Mesothelial cell of epicardium (in vitro differentiated cells): ENCODE results near the gene FAM120B. TPM values are rescaled to one million over a fixed set of nuclear protein-coding genes. Genes with fewer than 3 reads are reported as not detected.

ENCODE experiments used
- DNase-seq, 2 experiments: peaks; one replicate each; pipeline ENCODE4 v3.0.0; 2021; ENCODE audit warnings: low spot score in 2 of 2; ENCODE audit not compliant: unreplicated experiment in 2 of 2
- H3K27ac Mint-ChIP-seq: 2 replicates; pipeline ENCODE4 v1.8.0; 2021; ENCODE audit warnings: mixed read lengths
- H3K27me3 Mint-ChIP-seq: 2 replicates; pipeline ENCODE4 v1.8.0; 2021; ENCODE audit warnings: low read depth, mixed read lengths
- H3K36me3 Mint-ChIP-seq: 2 replicates; pipeline ENCODE4 v1.8.0; 2021; ENCODE audit warnings: mixed read lengths
- H3K4me1 Mint-ChIP-seq: 2 replicates; pipeline ENCODE4 v1.8.0; 2021; ENCODE audit warnings: mixed read lengths
- H3K4me3 Mint-ChIP-seq: 2 replicates; pipeline ENCODE4 v1.8.0; 2021; ENCODE audit warnings: mild to moderate bottlenecking, moderate library complexity, mixed read lengths
- H3K9me3 Mint-ChIP-seq: 2 replicates; pipeline ENCODE4 v1.8.0; 2021; ENCODE audit warnings: mixed read lengths
- total RNA-seq: library from RNA; stranded (reverse); gene quantifications from 3 replicates; pipeline ENCODE4 v1.2.1, GENCODE V29; 2021
- TF ChIP-seq, protein P1 (sequence below): fragments of 200-600 bp; sonication (generic); IDR thresholded peaks from one replicate; pipeline ENCODE4 v1.5.0; 2021; ENCODE audit warnings: antibody characterized with exemption; ENCODE audit not compliant: unreplicated experiment

FAM120B gene
- total RNA-seq, 1 donor from 2014 or later, result 44.1 TPM

GRCh38 chr6:170365593-170365992 lies 59.0 kb downstream of the FAM120B start:
- no peak for DNase-seq
- no peak overlapping the region for H3K27ac Mint-ChIP-seq
- H3K4me3 Mint-ChIP-seq, result no peak overlapping the region
- no peaks in the 10 kb centered on the region for H3K9me3 Mint-ChIP-seq
- H3K4me1 Mint-ChIP-seq, result peaks cover 18% of the 10 kb centered on the region
- no peaks in the 10 kb centered on the region for H3K27me3 Mint-ChIP-seq
- H3K36me3 Mint-ChIP-seq, result peaks cover 29% of the 10 kb centered on the region
- TF ChIP-seq, protein P1, sequence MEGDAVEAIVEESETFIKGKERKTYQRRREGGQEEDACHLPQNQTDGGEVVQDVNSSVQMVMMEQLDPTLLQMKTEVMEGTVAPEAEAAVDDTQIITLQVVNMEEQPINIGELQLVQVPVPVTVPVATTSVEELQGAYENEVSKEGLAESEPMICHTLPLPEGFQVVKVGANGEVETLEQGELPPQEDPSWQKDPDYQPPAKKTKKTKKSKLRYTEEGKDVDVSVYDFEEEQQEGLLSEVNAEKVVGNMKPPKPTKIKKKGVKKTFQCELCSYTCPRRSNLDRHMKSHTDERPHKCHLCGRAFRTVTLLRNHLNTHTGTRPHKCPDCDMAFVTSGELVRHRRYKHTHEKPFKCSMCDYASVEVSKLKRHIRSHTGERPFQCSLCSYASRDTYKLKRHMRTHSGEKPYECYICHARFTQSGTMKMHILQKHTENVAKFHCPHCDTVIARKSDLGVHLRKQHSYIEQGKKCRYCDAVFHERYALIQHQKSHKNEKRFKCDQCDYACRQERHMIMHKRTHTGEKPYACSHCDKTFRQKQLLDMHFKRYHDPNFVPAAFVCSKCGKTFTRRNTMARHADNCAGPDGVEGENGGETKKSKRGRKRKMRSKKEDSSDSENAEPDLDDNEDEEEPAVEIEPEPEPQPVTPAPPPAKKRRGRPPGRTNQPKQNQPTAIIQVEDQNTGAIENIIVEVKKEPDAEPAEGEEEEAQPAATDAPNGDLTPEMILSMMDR, result no peak

DNA sequence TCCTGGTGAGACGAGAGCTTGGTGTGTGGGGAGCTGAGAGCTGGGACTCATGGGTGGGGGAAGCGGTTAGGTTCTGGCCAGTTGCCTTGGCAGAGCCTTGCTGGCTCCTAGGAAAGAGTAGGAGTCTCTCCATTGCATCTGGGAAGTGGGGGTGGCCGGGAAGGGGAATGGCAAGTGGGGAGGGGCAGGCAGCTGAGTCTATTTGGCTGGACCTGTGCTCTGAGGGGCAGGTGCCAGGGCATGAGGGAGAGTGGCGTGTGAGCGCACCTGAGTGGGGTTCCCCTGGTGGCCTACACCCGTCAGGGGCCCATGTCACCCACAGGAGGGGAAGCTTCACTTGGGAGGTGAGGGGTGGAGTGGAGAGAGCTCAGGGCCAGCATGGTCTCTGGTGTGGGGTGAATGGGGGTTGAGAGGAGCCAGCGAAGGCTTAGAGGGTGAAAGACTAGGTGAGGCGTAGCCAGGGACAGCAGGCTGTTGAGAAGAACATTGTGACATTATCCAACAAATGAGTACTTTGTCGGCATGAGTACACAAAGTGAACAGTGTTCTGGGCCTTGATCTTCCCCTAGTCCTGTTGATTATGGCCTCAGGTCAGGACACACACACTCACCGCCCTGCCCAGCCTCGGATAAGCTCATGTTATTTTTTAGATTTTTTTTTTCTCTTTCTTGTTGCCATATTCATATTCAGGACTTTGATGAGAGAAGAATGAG lies 59.8 kb downstream of the FAM120B start:
- no peak overlapping the region for H3K27ac Mint-ChIP-seq
- DNase-seq, result no peak
- no peaks in the 10 kb centered on the region for H3K9me3 Mint-ChIP-seq
- H3K36me3 Mint-ChIP-seq, result peaks cover 31% of the 10 kb centered on the region
- peaks cover 24% of the 10 kb centered on the region for H3K4me1 Mint-ChIP-seq
- TF ChIP-seq, protein P1, result no peak
- no peak overlapping the region for H3K4me3 Mint-ChIP-seq
- no peaks in the 10 kb centered on the region for H3K27me3 Mint-ChIP-seq

DNA sequence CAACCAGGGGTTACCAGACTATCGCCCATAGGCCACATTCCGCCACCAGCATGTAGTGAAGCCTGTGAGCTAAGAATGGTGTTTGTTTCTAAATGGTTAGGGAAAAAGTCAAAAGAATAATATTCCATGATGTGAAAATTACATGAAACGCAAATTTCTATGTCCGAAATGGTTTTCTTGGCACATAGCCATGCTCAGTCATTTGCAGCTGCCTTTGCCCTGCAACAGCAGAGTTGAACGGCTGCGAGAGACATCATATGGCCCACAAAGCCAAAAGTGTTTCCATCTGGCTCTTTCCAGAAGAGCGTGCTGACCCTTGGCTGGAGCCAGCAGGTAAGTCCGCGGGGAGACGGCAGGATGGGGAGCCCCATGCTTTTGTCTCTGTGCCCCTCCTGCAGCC lies 60.7 kb downstream of the FAM120B start:
- TF ChIP-seq, protein P1, result no peak
- no peak for DNase-seq
- H3K4me3 Mint-ChIP-seq, result no peak overlapping the region
- H3K9me3 Mint-ChIP-seq, result no peaks in the 10 kb centered on the region
- H3K4me1 Mint-ChIP-seq, result peaks cover 27% of the 10 kb centered on the region
- H3K36me3 Mint-ChIP-seq, result peaks cover 33% of the 10 kb centered on the region
- no peaks in the 10 kb centered on the region for H3K27me3 Mint-ChIP-seq
- no peak overlapping the region for H3K27ac Mint-ChIP-seq

- peaks cover 29% of the 10 kb centered on the region for H3K4me1 Mint-ChIP-seq
- H3K27me3 Mint-ChIP-seq, result no peaks in the 10 kb centered on the region
- DNase-seq, result no peak
- H3K36me3 Mint-ChIP-seq, result peaks cover 28% of the 10 kb centered on the region
- H3K4me3 Mint-ChIP-seq, result no peak overlapping the region
- TF ChIP-seq, protein P1, result no peak
- H3K27ac Mint-ChIP-seq, result no peak overlapping the region
- H3K9me3 Mint-ChIP-seq, result no peaks in the 10 kb centered on the region
Measured at GRCh38 chr6:170368544-170368943, 62.0 kb downstream of the FAM120B start.

GRCh38 chr6:170369403-170369802 lies 62.8 kb downstream of the FAM120B start:
- Mint-ChIP-seq H3K36me3 (peaks cover 26% of the 10 kb centered on the region), H3K4me3 (no peak overlapping the region)
- TF ChIP-seq, protein P1, result no peak

More at GRCh38 chr6:170369403-170369802, 62.8 kb downstream of the FAM120B start:
- Mint-ChIP-seq H3K9me3 (no peaks in the 10 kb centered on the region), H3K27me3 (no peaks in the 10 kb centered on the region), H3K27ac (no peak overlapping the region), H3K4me1 (peaks cover 29% of the 10 kb centered on the region)
- no peak for DNase-seq
